ENCODE measurements around the gene CCND2. TPM values are rescaled to one million over a fixed set of nuclear protein-coding genes. Genes with fewer than 3 reads are reported as not detected.

CCND2 gene
- polyA plus RNA-seq, 1 experiment = 0.64 TPM

DNA sequence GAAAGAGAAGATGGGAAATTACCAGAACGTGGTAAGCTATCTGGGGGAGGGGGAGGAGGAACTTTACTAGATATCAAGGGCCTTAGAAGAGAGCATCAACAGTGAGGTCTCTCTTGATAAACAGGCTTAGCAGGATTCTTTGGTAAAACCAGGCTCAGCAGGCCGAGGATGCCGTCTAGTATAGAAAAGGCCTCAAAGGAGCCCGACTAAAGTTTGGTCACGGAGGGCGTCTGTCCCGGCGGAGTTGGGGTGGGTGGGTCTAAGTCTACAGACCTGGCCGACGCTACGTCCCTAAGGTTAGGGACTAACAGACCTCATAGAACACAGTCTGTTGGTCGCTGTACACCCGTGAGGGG lies 46.9 kb downstream of the CCND2 start:
- CTCF ChIA-PET = interaction anchor here (1.6 kb wide), 1 partner anchor 12 kb away, joined by 4 read pairs; no protein-coding TSS in a partner anchor
- POLR2A ChIA-PET = no interaction called here
- Histone ChIP-seq H3K4me3 (ENCODE audit: low read depth, low read length) (peak overlapping the region; percentile 64), H3K27me3 (ENCODE audit: control insufficient read depth, insufficient read depth, low read length) (no peaks in the 10 kb centered on the region), H3K36me3 (ENCODE audit: control insufficient read depth, insufficient read depth, low read length) (peaks cover 2% of the 10 kb centered on the region; the same call in 1 of the 2 replicates)
- TF ChIP-seq, protein P1, sequence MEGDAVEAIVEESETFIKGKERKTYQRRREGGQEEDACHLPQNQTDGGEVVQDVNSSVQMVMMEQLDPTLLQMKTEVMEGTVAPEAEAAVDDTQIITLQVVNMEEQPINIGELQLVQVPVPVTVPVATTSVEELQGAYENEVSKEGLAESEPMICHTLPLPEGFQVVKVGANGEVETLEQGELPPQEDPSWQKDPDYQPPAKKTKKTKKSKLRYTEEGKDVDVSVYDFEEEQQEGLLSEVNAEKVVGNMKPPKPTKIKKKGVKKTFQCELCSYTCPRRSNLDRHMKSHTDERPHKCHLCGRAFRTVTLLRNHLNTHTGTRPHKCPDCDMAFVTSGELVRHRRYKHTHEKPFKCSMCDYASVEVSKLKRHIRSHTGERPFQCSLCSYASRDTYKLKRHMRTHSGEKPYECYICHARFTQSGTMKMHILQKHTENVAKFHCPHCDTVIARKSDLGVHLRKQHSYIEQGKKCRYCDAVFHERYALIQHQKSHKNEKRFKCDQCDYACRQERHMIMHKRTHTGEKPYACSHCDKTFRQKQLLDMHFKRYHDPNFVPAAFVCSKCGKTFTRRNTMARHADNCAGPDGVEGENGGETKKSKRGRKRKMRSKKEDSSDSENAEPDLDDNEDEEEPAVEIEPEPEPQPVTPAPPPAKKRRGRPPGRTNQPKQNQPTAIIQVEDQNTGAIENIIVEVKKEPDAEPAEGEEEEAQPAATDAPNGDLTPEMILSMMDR (IDR thresholded peaks at IDR 0.05; ENCODE audit: insufficient read depth, low read depth, low read length) = no peak
- no peak for DNase-seq (ENCODE audit: low read depth)

DNA sequence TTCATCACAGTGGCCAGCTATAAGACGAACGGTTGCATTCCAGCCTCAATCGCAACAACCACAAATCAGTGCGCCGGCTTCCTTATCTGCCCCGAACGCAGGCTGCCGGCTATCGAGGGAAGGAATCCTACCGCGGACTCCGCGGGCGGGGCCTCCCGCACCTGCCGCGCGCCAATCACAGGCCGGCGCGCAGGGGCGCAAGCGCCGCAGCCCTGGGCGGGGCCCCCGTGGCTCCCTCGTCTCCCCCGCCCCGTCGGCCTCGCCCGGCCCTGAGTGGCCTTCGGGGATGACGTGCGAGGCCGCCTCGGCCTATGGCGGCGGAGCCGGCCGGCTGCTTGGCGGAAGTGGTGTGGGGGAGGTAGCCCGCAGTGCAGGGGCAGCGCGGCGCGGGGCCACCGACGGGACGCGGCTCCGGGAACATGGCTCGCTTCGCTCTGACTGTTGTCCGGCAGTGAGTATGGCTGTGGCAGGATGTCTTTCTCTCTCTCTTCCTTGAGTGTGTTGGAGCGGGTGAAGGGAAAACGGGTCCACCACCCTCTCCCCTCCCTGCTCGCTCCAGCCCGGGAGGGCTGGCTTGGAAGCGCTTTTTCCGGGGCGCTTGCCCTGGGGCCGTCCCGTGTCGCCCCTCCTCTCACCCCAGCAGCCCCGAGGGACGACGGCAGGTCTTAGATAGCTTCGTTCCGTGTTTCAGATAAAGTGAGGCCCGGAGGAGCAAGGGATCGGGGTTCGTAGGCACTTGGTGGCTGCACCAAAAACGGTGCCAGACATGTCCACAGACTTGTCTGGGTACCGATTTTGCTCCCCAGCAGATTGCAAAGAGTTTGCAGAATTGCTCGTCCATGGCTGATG lies 47.5 kb downstream of the CCND2 start, which contains the start of gene TIGAR:
Gene TIGAR, plus strand, starts transcription at position 361 of the 849 bp plus-strand sequence. Its CDS starts 59 bp downstream, at position 420.
- CTCF ChIA-PET = interaction anchor here (0.6 to 1.9 kb wide), 3 partner anchors 13 to 44 kb away, joined by 3 to 7 read pairs (median 4); no protein-coding TSS in a partner anchor
- POLR2A ChIA-PET = no interaction called here
- no peaks in the 10 kb centered on the region for H3K27me3 ChIP-seq (ENCODE audit: control insufficient read depth, insufficient read depth, low read length)
- peak within 1 kb of the TSS; percentile 64 for H3K4me3 ChIP-seq (ENCODE audit: low read depth, low read length)
- peaks cover 2% of the 10 kb centered on the region; the same call in 1 of the 2 replicates for H3K36me3 ChIP-seq (ENCODE audit: control insufficient read depth, insufficient read depth, low read length)
- TF ChIP-seq, protein P1 (IDR thresholded peaks at IDR 0.05; ENCODE audit: insufficient read depth, low read depth, low read length) = no peak
- peak; percentile 69 for DNase-seq (ENCODE audit: low read depth)

DNA sequence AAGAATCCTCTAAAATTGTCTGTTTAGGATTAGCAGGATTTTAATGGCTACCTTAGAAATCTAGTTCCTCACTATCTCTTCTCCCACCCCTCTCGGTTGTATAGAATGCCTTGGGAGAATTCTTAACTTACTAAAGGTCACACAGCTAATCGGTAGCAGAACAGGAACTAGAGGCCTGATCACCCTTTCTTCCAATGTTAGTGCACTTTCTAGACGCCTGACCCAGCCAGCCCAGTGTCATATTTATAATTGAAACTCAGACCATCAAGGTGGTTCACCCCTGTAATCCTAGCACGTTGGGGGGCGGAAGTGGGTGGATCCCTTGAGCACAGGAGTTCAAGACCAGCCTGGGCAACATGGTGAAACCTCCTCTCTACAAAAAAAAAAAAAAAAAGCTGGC lies 49.2 kb downstream of the CCND2 start:
- ChIA-PET CTCF (interaction anchor here (0.7 to 1.9 kb wide), 2 partner anchors 15 to 46 kb away, joined by 3 to 7 read pairs; no protein-coding TSS in a partner anchor), POLR2A (no interaction called here)
- H3K27me3 ChIP-seq (ENCODE audit: control insufficient read depth, insufficient read depth, low read length) = no peaks in the 10 kb centered on the region
- no peak for DNase-seq (ENCODE audit: low read depth)
- TF ChIP-seq, protein P1 (IDR thresholded peaks at IDR 0.05; ENCODE audit: insufficient read depth, low read depth, low read length) = no peak
- H3K36me3 ChIP-seq (ENCODE audit: control insufficient read depth, insufficient read depth, low read length) = peaks cover 2% of the 10 kb centered on the region; the same call in 1 of the 2 replicates
- H3K4me3 ChIP-seq (ENCODE audit: low read depth, low read length) = no peak overlapping the region

Other genes starting within 250 kb of the CCND2 start
- 6.0 and 15.7 TPM in 2 replicates for gene TIGAR, start 47.5 kb downstream of the CCND2 start, polyA plus RNA-seq (2011; rRNA removed)
- gene FGF23, start 106.0 kb downstream of the CCND2 start, polyA plus RNA-seq (2011; rRNA removed) = not detected in 2 replicates
- gene FGF6, start 172.1 kb downstream of the CCND2 start, polyA plus RNA-seq (2011; rRNA removed) = not detected in 2 replicates

All from BJ (cell line).